ENCODE results near the gene HOPX. TPM values are rescaled to one million over a fixed set of nuclear protein-coding genes. Genes with fewer than 3 reads are reported as not detected.
A peak's percentile ranks its signal among the peaks of the same experiment; 100 is the strongest.

The HOPX gene
- total RNA-seq, 1 donor from 2014 or later: 2.6 TPM

DNA sequence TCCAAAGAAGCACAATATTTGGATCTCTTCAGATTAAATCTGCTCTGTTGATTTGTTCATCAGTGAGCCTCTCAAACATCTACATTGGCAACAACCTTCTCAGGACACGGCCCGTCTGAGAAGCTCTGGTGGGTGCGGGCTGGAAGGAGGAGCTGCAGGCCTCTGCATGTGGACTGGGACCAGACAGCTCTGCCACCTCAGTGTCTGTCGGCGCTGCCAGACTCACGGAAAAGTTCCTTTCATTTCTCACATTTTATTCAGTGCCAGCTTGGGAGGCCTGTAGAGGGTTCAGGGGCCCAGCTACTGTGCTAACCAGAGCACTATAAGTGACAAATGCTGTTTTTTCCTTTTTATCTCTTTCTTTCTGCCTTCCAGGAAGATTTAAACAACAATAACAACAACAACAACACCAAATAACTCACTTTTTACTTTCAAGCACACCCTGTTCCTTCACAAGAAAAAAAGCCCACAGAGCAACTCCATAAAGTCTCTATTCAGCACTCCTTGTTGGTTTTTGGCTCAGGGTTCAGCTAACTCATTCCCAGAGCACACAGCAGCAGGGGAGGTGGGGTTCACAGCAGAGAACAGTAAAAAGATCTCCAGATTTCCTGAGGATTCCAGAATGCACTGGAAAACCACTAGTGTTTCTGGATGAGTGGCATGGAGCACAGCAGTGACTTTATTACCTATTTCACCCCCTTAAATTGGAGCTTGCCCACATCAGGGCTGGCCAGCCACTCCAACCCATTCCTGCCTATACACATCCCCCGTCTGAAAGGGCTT lies 23.2 kb upstream of the HOPX start:
- H3K79me2 ChIP-seq (ENCODE audit: low read depth): no peaks in the 10 kb centered on the region
- no peak overlapping the region for H3K27ac ChIP-seq
- H3K4me2 ChIP-seq: no peak overlapping the region

DNA sequence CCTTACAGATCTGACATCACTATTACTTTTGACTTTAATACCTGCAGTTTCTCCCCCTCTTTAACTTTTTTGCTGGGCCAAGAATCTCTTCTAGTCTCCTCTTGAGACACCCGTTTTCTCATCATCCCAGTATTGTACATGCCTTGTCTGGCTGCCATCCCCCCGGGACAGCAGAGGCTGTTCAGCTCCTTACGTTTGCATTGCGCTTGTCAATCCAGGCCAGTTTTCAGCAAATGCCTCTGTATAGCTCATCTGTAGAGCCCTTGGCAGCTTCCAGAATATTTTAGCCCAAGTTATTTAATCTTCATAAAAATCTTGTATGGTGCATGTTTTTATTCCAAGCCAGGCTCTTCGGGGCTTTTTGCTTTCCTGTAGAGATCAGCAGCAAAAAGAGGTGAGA lies 22.3 kb upstream of the HOPX start:
- no peaks in the 10 kb centered on the region for H3K36me3 Mint-ChIP-seq
- Histone ChIP-seq H3K4me2 (no peak overlapping the region), H3K4me3 (no peak overlapping the region), H3K9ac (no peak overlapping the region), H3K27me3 (no peaks in the 10 kb centered on the region), H3K36me3 (no peaks in the 10 kb centered on the region), H3K9me3 (ENCODE audit: low read depth) (no peaks in the 10 kb centered on the region), H2AFZ (replicated peaks) (no peak overlapping the region), H3K79me2 (ENCODE audit: low read depth) (no peaks in the 10 kb centered on the region), H3K27ac (no peak overlapping the region), H3F3A (ENCODE audit: low read depth) (no peaks in the 10 kb centered on the region), H4K20me1 (ENCODE audit: low read depth) (no peaks in the 10 kb centered on the region), H3K4me1 (peaks cover 6% of the 10 kb centered on the region)
- no peak overlapping the region for H3K4me3 Mint-ChIP-seq
- peaks cover 2% of the 10 kb centered on the region for H3K27me3 Mint-ChIP-seq (ENCODE audit: insufficient read depth, low read depth)
- H3K27ac Mint-ChIP-seq: no peak overlapping the region
- no peaks in the 10 kb centered on the region for H3K9me3 Mint-ChIP-seq
- H3K4me1 Mint-ChIP-seq: no peaks in the 10 kb centered on the region
- TF ChIP-seq EZH2 (IDR thresholded peaks at IDR 0.05): no peak
- no peak for TF ChIP-seq EZH2phosphoT487 (IDR thresholded peaks at IDR 0.05)
- TF ChIP-seq, protein P1, sequence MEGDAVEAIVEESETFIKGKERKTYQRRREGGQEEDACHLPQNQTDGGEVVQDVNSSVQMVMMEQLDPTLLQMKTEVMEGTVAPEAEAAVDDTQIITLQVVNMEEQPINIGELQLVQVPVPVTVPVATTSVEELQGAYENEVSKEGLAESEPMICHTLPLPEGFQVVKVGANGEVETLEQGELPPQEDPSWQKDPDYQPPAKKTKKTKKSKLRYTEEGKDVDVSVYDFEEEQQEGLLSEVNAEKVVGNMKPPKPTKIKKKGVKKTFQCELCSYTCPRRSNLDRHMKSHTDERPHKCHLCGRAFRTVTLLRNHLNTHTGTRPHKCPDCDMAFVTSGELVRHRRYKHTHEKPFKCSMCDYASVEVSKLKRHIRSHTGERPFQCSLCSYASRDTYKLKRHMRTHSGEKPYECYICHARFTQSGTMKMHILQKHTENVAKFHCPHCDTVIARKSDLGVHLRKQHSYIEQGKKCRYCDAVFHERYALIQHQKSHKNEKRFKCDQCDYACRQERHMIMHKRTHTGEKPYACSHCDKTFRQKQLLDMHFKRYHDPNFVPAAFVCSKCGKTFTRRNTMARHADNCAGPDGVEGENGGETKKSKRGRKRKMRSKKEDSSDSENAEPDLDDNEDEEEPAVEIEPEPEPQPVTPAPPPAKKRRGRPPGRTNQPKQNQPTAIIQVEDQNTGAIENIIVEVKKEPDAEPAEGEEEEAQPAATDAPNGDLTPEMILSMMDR (IDR thresholded peaks at IDR 0.05): no peak
- no peak for DNase-seq (ENCODE audit: low spot score)

More for the DNA sequence above, 23.2 kb upstream of the HOPX start:
- Histone ChIP-seq H3K4me3 (no peak overlapping the region), H4K20me1 (ENCODE audit: low read depth) (no peaks in the 10 kb centered on the region), H3F3A (ENCODE audit: low read depth) (no peaks in the 10 kb centered on the region), H3K27me3 (no peaks in the 10 kb centered on the region), H2AFZ (replicated peaks) (peak overlapping the region; percentile 54), H3K9me3 (ENCODE audit: low read depth) (no peaks in the 10 kb centered on the region), H3K9ac (no peak overlapping the region), H3K36me3 (no peaks in the 10 kb centered on the region), H3K4me1 (peaks cover 6% of the 10 kb centered on the region)
- Mint-ChIP-seq H3K9me3 (no peaks in the 10 kb centered on the region), H3K27me3 (ENCODE audit: insufficient read depth, low read depth) (peaks cover 2% of the 10 kb centered on the region), H3K4me1 (no peaks in the 10 kb centered on the region), H3K27ac (no peak overlapping the region), H3K4me3 (no peak overlapping the region), H3K36me3 (no peaks in the 10 kb centered on the region)
- TF ChIP-seq EZH2phosphoT487 (IDR thresholded peaks at IDR 0.05): no peak
- no peak for DNase-seq (ENCODE audit: low spot score)

- Histone ChIP-seq H4K20me1 (ENCODE audit: low read depth) (no peaks in the 10 kb centered on the region), H3K4me2 (no peak overlapping the region), H3K27me3 (no peaks in the 10 kb centered on the region), H3K79me2 (ENCODE audit: low read depth) (no peaks in the 10 kb centered on the region), H3F3A (ENCODE audit: low read depth) (no peaks in the 10 kb centered on the region), H3K9ac (no peak overlapping the region), H3K36me3 (no peaks in the 10 kb centered on the region), H3K9me3 (ENCODE audit: low read depth) (no peaks in the 10 kb centered on the region), H2AFZ (replicated peaks) (no peak overlapping the region), H3K4me3 (no peak overlapping the region), H3K4me1 (peaks cover 6% of the 10 kb centered on the region), H3K27ac (no peak overlapping the region)
- no peak overlapping the region for H3K4me3 Mint-ChIP-seq
- no peak for DNase-seq (ENCODE audit: low spot score)
- no peaks in the 10 kb centered on the region for H3K36me3 Mint-ChIP-seq
- H3K4me1 Mint-ChIP-seq: no peaks in the 10 kb centered on the region
- peaks cover 2% of the 10 kb centered on the region for H3K27me3 Mint-ChIP-seq (ENCODE audit: insufficient read depth, low read depth)
- H3K27ac Mint-ChIP-seq: no peak overlapping the region
- TF ChIP-seq EZH2phosphoT487 (IDR thresholded peaks at IDR 0.05) (no peak), EZH2 (IDR thresholded peaks at IDR 0.05) (no peak)
- TF ChIP-seq, protein P1 (IDR thresholded peaks at IDR 0.05): no peak
- no peaks in the 10 kb centered on the region for H3K9me3 Mint-ChIP-seq
Measured at GRCh38 chr4:56701644-56702043, 20.5 kb upstream of the HOPX start.

GRCh38 chr4:56701161-56701480 lies 20.0 kb upstream of the HOPX start:
- no peaks in the 10 kb centered on the region for H3K36me3 Mint-ChIP-seq
- Histone ChIP-seq H4K20me1 (ENCODE audit: low read depth) (no peaks in the 10 kb centered on the region), H3K27me3 (no peaks in the 10 kb centered on the region), H3K9me3 (ENCODE audit: low read depth) (no peaks in the 10 kb centered on the region), H3K9ac (no peak overlapping the region), H3K4me1 (peaks cover 6% of the 10 kb centered on the region), H3K27ac (no peak overlapping the region), H3K4me3 (no peak overlapping the region), H2AFZ (replicated peaks) (no peak overlapping the region), H3K79me2 (ENCODE audit: low read depth) (no peaks in the 10 kb centered on the region), H3K4me2 (no peak overlapping the region), H3K36me3 (no peaks in the 10 kb centered on the region), H3F3A (ENCODE audit: low read depth) (no peaks in the 10 kb centered on the region)
- H3K27ac Mint-ChIP-seq: no peak overlapping the region
- peaks cover 2% of the 10 kb centered on the region for H3K27me3 Mint-ChIP-seq (ENCODE audit: insufficient read depth, low read depth)
- H3K4me1 Mint-ChIP-seq: no peaks in the 10 kb centered on the region
- no peak for TF ChIP-seq EZH2 (IDR thresholded peaks at IDR 0.05)
- no peak for TF ChIP-seq EZH2phosphoT487 (IDR thresholded peaks at IDR 0.05)
- TF ChIP-seq, protein P1 (IDR thresholded peaks at IDR 0.05): no peak
- no peak overlapping the region for H3K4me3 Mint-ChIP-seq
- H3K9me3 Mint-ChIP-seq: no peaks in the 10 kb centered on the region
- no peak for DNase-seq (ENCODE audit: low spot score)

All from neural progenitor cell (in vitro differentiated cells).